Measurements from ENCODE around the gene CCDC15. TPM values are rescaled to one million over a fixed set of nuclear protein-coding genes. Genes with fewer than 3 reads are reported as not detected.

CCDC15 gene
- total and polyA plus RNA-seq, 2 of the 13 experiments (the other 11 are each of a cell fraction or from before 2014, with no cell fraction given), result 2.2 to 4.6 TPM

GRCh38 chr11:125056931-125057692 lies 103.1 kb downstream of the CCDC15 start:
- ChIA-PET CTCF (ENCODE audit: low intra/inter-chr PET ratio, low total read pairs) (no interaction called here), POLR2A (no interaction called here)
- no peak overlapping the region for H3K4me3 ChIP-seq (replicated peaks in 1 of 3; ENCODE audit: insufficient read depth in 1 of 3, low read depth in 2 of 3, low read length in 3 of 3)
- intact Hi-C loops (cut with micrococcal nuclease; ENCODE audit: unreplicated experiment), result no loop called here
- FAIRE-seq (no peak), ATAC-seq (peak; percentile 36), DNase-seq (ENCODE audit: low spot score) (no peak)
- no TSS peak for BruUV-seq (replicated peaks)
- no peaks in the 10 kb centered on the region for H3K27me3 ChIP-seq (ENCODE audit: control insufficient read depth in 1 of 2, insufficient read depth in 2 of 2, low read length in 2 of 2)
- no peak overlapping the region for H3K27ac ChIP-seq (ENCODE audit: extremely low read length, insufficient read depth, low read length)
- H2AFZ ChIP-seq (ENCODE audit: low read length), result no peak overlapping the region
- in situ Hi-C loops (cut with HindIII; ENCODE audit: extremely low pct_ligation_motif_present, low pct_unique_long_range_greater_than_20kb), result no loop called here
- H3K9ac ChIP-seq (ENCODE audit: insufficient read depth, low read depth, low read length), result no peak overlapping the region
- no peaks in the 10 kb centered on the region for H4K20me1 ChIP-seq (ENCODE audit: insufficient read depth, low read length)
- 0 out of 2 replicates have a peak, but pooled peaks have one; percentile 38 for TF ChIP-seq NR2F6 (IDR thresholded peaks at IDR 0.05)
- TF ChIP-seq NR2F6 (CRISPR knock-in tag; IDR thresholded peaks at IDR 0.05), result no peak
- TF ChIP-seq DRAP1 (CRISPR knock-in tag; IDR thresholded peaks at IDR 0.05), result no peak
- peak; percentile 26; the same call in 1 of the 2 replicates for TF ChIP-seq HNF4A (CRISPR knock-in tag; IDR thresholded peaks at IDR 0.05)
- H3K4me1 ChIP-seq (ENCODE audit: insufficient read depth, low read length), result peaks cover 45% of the 10 kb centered on the region
- WGBS (ENCODE audit: low lambda C conversion rate), result 46% methylated on average over 5 of the region's 5 CpGs
- no peaks in the 10 kb centered on the region for H3K9me3 ChIP-seq (ENCODE audit: low read length)
- no peaks in the 10 kb centered on the region for H3K79me2 ChIP-seq (ENCODE audit: insufficient read depth, low read length)
- H3K4me2 ChIP-seq (ENCODE audit: low read depth, low read length), result peak overlapping the region; percentile 24; the same call in 1 of the 2 replicates
- no peaks in the 10 kb centered on the region for H3K36me3 ChIP-seq (replicated peaks in 1 of 2; ENCODE audit: control insufficient read depth in 1 of 2, insufficient read depth in 2 of 2, low read length in 2 of 2)

- Histone ChIP-seq H3K27me3 (ENCODE audit: control insufficient read depth in 1 of 2, insufficient read depth in 2 of 2, low read length in 2 of 2) (no peaks in the 10 kb centered on the region), H3K4me2 (ENCODE audit: low read depth, low read length) (peak overlapping the region; percentile 24; the same call in 1 of the 2 replicates), H3K9ac (ENCODE audit: insufficient read depth, low read depth, low read length) (no peak overlapping the region), H3K4me3 (replicated peaks in 1 of 3; ENCODE audit: insufficient read depth in 1 of 3, low read depth in 2 of 3, low read length in 3 of 3) (no peak overlapping the region), H2AFZ (ENCODE audit: low read length) (no peak overlapping the region), H3K27ac (ENCODE audit: extremely low read length, insufficient read depth, low read length) (no peak overlapping the region), H3K9me3 (ENCODE audit: low read length) (no peaks in the 10 kb centered on the region), H3K4me1 (ENCODE audit: insufficient read depth, low read length) (peaks cover 51% of the 10 kb centered on the region), H3K79me2 (ENCODE audit: insufficient read depth, low read length) (no peaks in the 10 kb centered on the region), H4K20me1 (ENCODE audit: insufficient read depth, low read length) (no peaks in the 10 kb centered on the region), H3K36me3 (replicated peaks in 1 of 2; ENCODE audit: control insufficient read depth in 1 of 2, insufficient read depth in 2 of 2, low read length in 2 of 2) (no peaks in the 10 kb centered on the region)
- ATAC-seq, result no peak; the same call in 2 of the 3 replicates
- intact Hi-C loops (cut with micrococcal nuclease; ENCODE audit: unreplicated experiment) (no loop called here), in situ Hi-C loops (cut with HindIII; ENCODE audit: extremely low pct_ligation_motif_present, low pct_unique_long_range_greater_than_20kb) (no loop called here)
- BruUV-seq (replicated peaks), result no TSS peak
- FAIRE-seq, result no peak
- CTCF ChIA-PET (ENCODE audit: low intra/inter-chr PET ratio, low total read pairs), result no interaction called here
- TF ChIP-seq ZIK1 (CRISPR knock-in tag; IDR thresholded peaks at IDR 0.05; ENCODE audit: borderline replicate concordance, low read depth) (no peak), ZSCAN22 (CRISPR knock-in tag; IDR thresholded peaks at IDR 0.05) (no peak)
- POLR2A ChIA-PET, result interaction anchor here (0.8 kb wide), 1 partner anchor 12 kb away, joined by 3 read pairs; no protein-coding TSS in a partner anchor
- 33% methylated on average over 2 of the region's 5 CpGs for WGBS (ENCODE audit: low lambda C conversion rate)
- DNase-seq (ENCODE audit: low spot score), result no peak
Measured at GRCh38 chr11:125057693-125058016, 103.7 kb downstream of the CCDC15 start.

Measured in HepG2 (cell line).